ENCODE results near the gene GRIN2A.
A peak's percentile ranks its signal among the peaks of the same experiment; 100 is the strongest.

GRIN2A gene

DNA sequence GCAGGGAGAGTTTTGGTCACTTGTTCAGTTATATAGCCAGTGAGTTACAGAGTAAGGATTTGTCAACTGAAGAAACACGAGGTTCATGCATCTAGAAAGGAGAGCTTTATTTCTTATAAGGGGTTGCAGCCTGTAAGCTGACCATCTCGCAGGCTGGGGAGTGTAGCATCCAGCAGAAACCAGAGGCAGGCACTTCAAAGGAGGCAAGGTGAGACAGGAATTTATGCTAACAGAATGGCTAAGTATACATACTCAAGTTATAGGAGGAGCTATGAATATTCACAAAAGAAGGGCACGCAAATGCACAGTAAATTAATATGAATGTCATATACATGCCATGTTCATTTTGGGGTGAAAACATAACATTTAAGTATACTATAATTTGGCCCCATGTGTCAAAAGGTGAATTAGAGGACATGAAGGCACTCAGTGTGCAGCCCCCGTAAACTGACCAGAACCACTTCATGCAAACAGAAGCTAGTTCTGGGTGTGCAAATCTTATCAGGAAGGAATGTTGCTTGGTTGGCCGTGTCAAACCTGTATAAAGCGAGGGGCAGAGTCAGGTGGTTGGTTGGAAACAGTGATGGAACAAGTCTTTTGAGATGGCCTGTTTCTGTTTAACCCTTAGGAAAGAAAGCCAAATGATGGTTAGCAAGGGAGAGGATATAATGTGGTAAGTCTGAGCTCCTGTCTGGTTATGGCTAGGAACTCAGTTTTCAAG lies 97.0 kb downstream of the GRIN2A start:
- DNase-seq (ENCODE audit: low spot score) = no peak

- DNase-seq (ENCODE audit: low spot score) = no peak
Measured at GRCh38 chr16:10083301-10083700, 98.9 kb downstream of the GRIN2A start.

DNA sequence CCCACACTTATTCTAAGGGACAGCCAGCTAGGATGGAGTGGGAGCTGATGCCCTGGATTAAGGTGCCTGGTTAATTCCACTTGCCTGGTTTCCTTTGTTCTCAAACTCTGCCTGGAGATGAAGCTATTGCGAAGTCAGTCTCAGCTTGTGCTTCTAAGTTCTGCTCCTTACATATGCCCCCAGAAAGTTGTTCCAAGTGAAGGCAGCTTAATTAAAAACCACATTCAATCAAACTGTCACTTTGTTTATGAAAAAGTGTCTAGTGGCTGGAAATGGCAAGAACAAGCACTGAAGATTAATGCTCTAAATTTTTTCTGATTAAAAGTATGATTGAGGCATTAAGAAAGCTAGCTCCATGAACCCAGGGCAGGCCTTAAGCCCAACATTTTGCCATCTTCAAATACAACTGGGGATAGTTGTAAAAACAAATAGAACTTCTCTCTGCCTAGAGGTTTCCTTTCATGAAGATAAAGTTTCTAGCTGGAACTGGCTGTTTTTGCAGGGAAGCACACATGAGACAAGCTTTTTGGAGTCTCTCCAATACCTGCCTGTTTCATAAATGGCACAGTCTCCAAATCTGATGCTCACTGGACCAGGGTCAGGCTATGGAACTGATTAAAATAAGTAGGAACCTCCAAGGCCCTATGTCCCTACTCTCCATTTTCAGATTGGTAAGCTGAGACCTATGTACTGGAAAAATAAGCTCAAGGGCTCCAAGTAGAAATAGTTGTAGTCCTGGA lies 100.9 kb downstream of the GRIN2A start:
- DNase-seq (ENCODE audit: low spot score) = peak; percentile 41

- peak; percentile 82 for DNase-seq (ENCODE audit: low spot score)
Measured at GRCh38 chr16:10080051-10080772, 102.0 kb downstream of the GRIN2A start.

- peak; percentile 39 for DNase-seq (ENCODE audit: low spot score)
Measured at GRCh38 chr16:10078541-10078949, 103.7 kb downstream of the GRIN2A start.

DNA sequence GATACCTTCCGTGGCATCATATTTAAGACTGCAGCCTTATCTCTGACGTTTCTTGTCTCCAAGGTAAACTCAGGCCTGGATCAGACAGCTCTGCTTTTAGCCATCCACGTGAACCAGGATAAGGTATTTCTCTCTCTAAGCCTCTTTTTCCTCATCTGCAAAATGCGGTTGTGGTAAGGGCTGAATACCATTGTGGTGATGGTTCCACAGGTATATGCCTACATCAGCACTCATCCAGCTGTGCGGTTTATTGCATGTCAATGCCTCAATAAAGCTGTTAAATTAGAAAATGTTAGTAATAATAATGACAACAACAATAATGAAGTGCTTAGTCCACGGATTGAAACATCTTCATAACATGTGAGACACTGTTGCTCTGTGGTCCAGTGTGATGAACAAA lies 104.4 kb downstream of the GRIN2A start:
- no peak for DNase-seq (ENCODE audit: low spot score)

DNA sequence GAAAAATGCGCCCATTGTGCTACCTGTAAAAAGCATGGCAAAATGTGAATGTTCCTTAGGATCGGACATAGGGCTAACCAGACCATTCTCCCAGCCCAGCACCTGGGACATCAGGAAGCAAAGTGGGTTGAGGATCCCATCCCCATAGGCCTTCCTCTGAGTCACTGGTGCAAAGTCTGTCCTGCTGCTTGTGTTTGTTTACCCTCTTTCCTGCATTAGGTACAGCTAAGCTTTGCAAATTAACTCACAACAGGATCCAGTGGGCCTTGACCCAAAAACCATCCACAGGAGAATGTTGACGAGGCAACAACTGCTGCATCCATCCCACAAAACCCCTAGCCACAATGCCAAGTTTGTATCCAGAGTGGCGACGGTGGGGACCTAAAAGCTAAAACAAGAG lies 106.2 kb downstream of the GRIN2A start:
- no peak for DNase-seq (ENCODE audit: low spot score)

DNA sequence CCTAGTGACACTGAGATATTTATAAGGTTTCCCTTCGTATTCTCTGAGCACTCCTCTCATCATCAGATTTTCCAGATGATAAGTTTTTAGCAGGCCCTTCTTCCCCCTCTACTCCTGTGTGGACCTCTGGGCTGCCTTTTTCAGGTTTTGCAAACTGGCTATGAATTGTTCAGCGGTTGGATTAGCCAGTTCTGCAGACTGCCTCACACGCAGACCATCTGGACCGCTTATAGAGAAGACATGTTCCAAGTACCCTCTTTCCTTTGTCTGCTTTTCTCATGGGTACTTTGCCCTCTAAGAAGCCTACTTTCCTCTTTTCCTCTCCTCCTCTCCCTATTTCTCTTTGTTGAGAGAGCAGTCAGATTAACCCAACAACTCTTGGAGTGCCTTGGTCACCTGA lies 111.6 kb downstream of the GRIN2A start:
- no peak for DNase-seq (ENCODE audit: low spot score)

- DNase-seq (ENCODE audit: low spot score) = no peak
Measured at GRCh38 chr16:10069374-10069773, 112.9 kb downstream of the GRIN2A start.

DNA sequence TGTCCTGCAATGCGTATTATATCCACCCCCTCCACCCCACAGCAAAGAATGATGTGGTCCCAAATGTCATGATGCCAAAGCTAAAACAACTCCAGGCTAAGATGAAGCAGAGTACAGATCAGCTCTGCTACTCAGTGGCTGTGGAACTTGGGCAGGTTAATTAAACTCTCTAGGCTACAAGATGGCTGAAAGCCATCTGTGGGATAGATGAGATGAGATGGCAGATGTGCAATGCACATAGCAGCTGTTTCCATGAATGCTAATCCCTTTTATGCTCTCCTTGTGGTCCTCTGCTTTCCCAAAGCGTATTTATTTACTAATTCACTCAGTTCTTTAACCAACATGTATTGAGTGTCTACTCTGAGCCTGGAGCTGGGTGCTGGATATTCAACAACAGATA lies 114.4 kb downstream of the GRIN2A start:
- DNase-seq (ENCODE audit: low spot score) = no peak

DNA sequence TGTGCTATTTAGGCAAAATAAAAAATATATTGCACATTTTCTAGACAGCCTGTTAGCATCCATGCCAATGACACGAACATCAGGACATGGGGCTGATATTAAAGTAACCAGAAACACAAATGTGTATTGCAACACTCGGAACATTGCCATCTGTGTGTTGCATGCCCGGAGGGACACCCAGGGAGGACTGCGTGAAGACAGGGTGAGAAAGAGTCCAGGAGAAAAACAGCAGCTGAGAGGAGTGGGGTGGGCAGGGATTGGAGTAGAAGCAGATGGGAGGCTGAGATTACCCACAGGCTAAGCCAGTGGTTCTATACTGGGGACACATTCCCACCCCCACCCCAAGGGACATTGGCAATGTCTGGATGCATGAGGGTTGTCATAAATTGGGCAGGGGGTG lies 114.8 kb downstream of the GRIN2A start:
- no peak for DNase-seq (ENCODE audit: low spot score)

DNA sequence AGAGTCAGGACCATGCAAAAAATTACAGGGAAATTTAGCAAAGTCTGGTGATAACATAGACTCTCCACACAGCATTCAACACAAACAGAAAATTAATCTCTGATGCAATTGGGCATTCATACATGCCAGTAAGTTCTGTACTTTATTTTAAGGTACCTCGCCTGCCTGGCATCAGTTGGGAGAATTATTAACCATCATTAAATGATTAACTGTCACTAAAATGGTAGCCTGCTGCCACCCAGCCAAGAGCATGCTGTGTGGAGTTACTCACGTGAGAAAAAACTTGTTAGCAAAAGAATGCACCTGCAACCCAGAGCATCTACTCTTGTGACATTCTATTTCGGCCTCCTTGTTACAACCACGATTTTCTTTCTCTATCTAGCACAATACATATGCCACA lies 117.2 kb downstream of the GRIN2A start:
- no peak for DNase-seq (ENCODE audit: low spot score)

DNA sequence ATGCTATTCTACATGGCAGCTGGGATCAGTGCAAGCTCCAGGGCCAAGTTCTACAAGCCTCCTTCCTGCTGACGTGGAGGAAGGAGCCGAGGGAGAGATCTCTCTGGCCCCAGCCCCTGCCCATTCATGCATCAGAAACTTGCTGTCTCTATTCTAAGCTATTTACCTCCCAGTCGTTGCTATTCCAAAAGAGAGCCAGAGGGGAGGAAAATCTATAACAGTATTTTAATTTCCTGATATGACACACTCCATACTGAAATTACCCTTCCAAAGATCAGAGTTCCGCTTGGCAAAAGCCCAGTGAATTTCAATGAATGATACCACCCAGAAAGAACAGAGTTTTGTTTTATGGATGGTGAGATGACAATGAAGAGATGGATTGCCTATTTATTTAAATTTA lies 133.4 kb downstream of the GRIN2A start:
- no peak for DNase-seq (ENCODE audit: low spot score)

DNA sequence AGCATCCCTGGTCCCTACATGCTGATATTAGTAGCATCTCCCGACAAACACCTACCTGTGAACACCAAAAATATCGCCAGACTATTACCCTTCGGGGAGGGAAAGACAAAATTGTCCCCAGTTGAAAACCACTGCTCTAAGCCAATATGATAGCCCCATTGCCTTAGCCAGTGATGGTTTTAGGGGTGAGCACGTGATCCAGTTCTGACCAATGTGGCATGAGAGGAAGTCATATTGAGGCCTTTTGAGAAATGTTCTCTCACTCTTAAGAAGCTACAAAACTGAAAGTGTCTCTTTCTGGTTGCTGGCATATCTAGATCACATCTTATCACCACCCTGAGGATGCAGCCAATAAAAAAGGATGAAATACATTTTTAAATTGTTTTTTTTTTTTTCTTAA lies 136.3 kb downstream of the GRIN2A start:
- no peak for DNase-seq (ENCODE audit: low spot score)

DNA sequence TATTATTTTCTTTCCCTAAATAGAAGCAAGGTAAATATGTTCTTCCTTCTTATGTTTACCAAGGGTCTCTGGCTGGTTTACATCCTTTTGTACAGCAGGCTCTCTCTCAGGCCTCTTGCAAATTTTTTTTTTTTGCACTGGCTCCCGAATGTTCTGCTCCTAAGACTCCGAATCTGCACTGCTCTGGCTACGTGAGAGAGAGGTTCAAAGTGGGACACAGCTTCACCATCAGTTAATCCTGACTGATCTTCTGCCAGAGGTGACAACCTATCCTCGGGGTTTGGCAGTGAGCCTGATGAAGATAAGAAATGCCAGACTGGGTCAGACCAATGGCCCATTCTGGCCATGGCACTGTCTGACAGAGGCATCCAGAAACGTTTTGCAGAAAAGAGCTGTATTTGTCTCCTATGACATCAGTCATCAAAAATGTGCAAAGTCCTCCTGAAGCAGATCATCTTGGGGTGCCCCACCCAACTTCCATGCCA lies 136.9 kb downstream of the GRIN2A start:
- no peak for DNase-seq (ENCODE audit: low spot score)

GRCh38 chr16:10040136-10041080 lies 141.8 kb downstream of the GRIN2A start:
- peak; percentile 45 for DNase-seq (ENCODE audit: low spot score)

DNA sequence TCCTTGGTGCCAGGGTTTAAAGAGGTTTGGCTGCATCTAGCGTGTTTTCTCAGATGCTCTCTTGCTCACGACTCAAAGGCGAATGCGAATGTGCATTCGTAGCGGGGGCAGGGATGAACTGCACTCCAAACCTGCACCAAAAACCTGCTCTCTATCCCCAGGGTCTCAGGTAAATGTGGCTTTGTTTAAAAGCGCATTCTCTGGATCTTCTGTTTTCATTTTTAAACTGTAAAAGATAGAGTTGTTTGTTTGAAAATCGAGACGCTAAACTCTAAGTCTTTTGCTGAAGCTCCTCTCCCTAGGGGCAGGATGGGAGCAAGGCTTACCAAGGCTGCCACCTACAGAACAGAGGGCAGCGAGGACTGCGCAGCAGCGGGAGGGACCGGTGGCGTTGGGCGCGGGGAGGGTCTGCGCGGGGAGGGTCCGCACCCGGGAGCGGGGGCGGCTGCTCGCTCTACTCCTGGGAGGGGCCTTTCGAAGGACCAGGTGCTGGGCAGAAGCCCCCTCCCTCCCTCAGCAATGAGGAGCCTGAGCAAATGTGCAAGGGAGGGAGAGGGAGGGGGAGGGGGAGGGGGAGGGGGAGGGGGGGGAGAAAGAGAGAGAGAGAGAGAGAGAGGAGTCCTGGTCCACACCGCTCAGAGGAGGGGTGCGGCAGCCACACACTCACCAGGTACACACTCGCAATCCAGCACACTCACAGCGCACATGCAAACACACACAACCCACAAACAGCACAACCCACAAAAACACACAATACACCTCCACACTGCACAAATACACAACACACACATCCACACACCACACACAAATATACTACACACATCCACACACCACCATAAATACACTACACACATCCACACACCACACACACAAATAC lies 142.8 kb downstream of the GRIN2A start:
- peak; percentile 86 for DNase-seq (ENCODE audit: low spot score)

- DNase-seq (ENCODE audit: low spot score) = no peak
Measured at GRCh38 chr16:10037751-10038150, 144.5 kb downstream of the GRIN2A start.

- DNase-seq (ENCODE audit: low spot score) = no peak
Measured at GRCh38 chr16:10036956-10037355, 145.3 kb downstream of the GRIN2A start.

GRCh38 chr16:10033556-10033955 lies 148.7 kb downstream of the GRIN2A start:
- no peak for DNase-seq (ENCODE audit: low spot score)

DNA sequence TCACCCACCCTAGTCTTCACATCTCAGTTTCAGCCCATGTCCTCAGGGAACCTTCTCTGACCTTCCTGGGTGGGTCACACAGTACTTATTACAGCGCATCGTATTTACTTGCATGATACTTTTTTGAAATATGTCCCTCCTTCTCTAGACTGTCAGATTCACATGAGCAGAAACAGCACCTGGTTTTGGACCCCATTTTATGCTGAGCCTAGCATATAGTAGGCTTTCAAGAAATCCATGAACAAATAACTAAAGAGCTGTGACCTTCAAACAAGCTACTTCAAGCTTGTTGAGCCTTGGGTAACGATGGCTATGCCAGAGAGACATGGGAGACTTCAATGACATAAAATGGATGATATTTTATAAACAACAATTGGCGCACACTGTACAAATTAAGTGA lies 150.3 kb downstream of the GRIN2A start:
- DNase-seq (ENCODE audit: low spot score) = no peak
